T-helper 2 cell treated with Interferon-gamma antibody and Interleukin-4, amounts not matched to agents 5 μg/mL and 100 μg/mL, for 36 hours (primary cell): ENCODE results near the gene SLC39A12.
"Not testable (repeated sequence)": the region's sequence is repeated elsewhere in the genome, so short reads cannot be mapped to it uniquely, and the experiment has no call there.

Source experiments
- DNase-seq: peaks from one replicate; pipeline ENCODE4 v3.0.0; 2021; ENCODE audit warnings: low spot score
- H3K27ac Mint-ChIP-seq: one replicate; pipeline ENCODE4 v1.8.0; 2021; ENCODE audit warnings: mild to moderate bottlenecking, mixed read lengths
- H3K27me3 Mint-ChIP-seq: one replicate; pipeline ENCODE4 v1.8.0; 2021; ENCODE audit warnings: low read depth, mixed read lengths
- H3K36me3 Mint-ChIP-seq: one replicate; pipeline ENCODE4 v1.8.0; 2021; ENCODE audit warnings: low read depth, mixed read lengths
- H3K4me1 Mint-ChIP-seq: one replicate; pipeline ENCODE4 v1.8.0; 2021; ENCODE audit warnings: low read depth, mixed read lengths
- H3K4me3 Mint-ChIP-seq: one replicate; pipeline ENCODE4 v1.8.0; 2022; ENCODE audit warnings: mild to moderate bottlenecking, moderate library complexity, mixed read lengths
- H3K9me3 Mint-ChIP-seq: one replicate; pipeline ENCODE4 v1.8.0; 2021; ENCODE audit warnings: mixed read lengths

The SLC39A12 gene

DNA sequence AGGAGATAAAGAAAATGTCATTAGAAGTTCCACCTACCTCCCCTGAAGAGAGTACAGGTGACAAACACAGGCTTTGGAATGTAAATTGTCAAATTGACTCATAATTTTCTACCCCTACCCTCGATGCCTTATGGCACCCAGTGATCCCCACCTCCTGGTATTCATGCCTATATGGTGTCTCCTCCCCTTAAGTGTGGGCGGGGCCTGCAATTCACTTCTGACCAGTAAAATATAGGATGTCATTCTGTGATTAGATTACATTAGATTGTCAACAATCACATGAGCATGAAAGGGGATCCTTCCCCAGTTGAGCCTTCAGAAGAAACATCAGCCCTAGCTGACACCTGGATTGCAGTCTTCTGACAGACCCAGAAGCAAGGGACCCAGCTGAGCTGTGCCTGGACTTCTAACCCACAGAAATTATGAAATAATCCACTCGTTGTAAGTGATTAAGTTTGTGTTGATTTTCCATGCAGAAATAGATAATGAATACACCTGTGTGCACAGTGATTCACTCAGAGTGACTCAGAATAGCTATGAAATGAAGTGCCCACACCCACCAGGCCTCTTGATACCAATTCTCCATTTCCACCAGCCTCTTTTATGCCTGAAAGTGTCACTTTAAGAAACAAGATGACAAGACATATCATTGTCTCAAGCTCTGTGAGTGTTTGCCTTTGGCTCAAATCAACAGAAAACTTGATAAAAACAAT, 8.5 kb upstream of the SLC39A12 start:
- H3K9me3 Mint-ChIP-seq: no peaks in the 10 kb centered on the region
- H3K27ac Mint-ChIP-seq: no peak overlapping the region
- no peak overlapping the region for H3K4me3 Mint-ChIP-seq
- no peaks in the 10 kb centered on the region for H3K27me3 Mint-ChIP-seq
- DNase-seq: no peak
- H3K4me1 Mint-ChIP-seq: no peaks in the 10 kb centered on the region
- no peaks in the 10 kb centered on the region for H3K36me3 Mint-ChIP-seq

DNA sequence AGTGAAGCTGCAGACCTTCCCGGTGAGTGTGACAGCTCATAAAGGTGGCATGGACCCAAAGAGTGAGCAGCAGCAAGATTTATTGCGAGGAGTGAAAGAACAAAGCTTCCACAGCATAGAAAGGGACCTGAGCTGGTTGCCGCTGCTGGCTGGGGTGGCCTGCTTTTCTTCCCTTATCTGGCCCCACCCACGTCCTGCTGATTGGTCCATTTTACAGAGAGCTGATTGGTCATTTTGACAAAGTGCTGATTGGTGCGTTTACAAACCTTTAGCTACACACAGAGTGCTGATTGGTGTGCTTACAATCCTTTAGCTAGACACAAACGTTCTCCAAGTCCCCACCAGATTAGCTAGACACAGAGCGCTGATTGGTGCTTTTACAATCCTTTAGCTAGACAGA, 1.4 kb upstream of the SLC39A12 start:
- not testable (repeated sequence) for H3K27ac Mint-ChIP-seq, H3K4me3 Mint-ChIP-seq, H3K36me3 Mint-ChIP-seq, H3K9me3 Mint-ChIP-seq, H3K27me3 Mint-ChIP-seq, H3K4me1 Mint-ChIP-seq, DNase-seq

DNA sequence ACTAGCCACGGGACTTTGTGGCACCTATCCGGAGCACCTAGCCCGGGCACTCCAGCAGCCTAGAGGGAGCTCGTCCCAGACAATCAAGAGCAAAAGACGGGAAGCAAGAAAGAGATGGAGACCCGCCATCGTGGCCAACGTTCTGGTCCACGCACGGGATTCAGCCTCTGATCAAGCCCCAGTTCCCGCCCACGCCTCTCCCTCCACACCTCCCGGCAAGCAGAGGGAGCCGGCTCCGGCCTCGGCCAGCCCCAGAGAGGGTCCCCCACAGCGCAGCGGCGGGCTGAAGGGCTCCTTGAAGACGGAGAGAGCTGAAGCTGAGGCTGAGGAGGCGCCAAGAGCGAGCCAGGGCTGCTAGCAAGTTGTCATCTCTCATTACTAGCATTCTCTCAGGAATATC, 992 bp upstream of the SLC39A12 start:
- H3K27ac Mint-ChIP-seq: no peak overlapping the region
- DNase-seq: no peak
- H3K4me1 Mint-ChIP-seq: no peaks in the 10 kb centered on the region
- no peaks in the 10 kb centered on the region for H3K27me3 Mint-ChIP-seq
- H3K36me3 Mint-ChIP-seq: no peaks in the 10 kb centered on the region
- H3K9me3 Mint-ChIP-seq: peaks cover 5% of the 10 kb centered on the region
- no peak overlapping the region for H3K4me3 Mint-ChIP-seq

DNA sequence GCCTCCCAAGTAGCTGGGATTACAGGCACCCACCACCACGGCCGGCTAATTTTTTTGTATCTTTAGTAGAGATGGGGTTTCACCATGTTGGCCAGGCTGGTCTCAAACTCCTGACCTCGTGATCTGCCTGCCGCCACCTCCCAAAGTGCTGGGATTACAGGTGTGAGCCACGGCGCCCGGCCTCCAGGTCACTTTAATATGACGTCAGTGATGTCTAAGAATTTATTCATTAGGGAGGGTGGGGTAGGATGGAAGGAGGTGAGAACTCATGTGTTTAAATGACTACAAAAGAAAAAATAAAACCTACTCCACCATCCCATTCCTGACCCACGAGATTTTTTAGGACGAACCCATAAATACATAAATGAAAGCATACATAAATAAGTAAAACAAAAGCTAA, 2.7 kb downstream of the SLC39A12 start:
- not testable (repeated sequence) for DNase-seq, H3K36me3 Mint-ChIP-seq, H3K4me3 Mint-ChIP-seq, H3K27ac Mint-ChIP-seq, H3K27me3 Mint-ChIP-seq, H3K4me1 Mint-ChIP-seq, H3K9me3 Mint-ChIP-seq

DNA sequence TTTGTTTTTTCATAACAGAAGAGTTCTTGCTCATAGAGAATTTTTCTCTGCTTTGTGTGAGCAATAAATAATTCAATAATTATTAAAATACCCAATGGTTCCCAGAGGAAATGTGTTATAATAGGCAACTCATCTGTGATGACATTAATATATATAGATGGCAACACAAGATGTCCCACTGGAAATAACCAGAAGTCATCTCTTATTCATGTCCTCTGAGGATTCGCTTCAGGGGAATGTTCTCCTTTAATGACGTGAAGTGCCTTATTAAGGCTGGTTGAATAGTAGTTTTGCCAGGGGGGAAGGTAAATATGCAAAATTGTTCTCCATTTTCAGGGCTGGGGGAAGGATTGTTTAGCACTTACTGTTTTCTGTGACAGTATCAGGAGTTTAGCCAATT, 3.1 kb downstream of the SLC39A12 start:
- no peak for DNase-seq
- Mint-ChIP-seq H3K4me3 (no peak overlapping the region), H3K36me3 (no peaks in the 10 kb centered on the region), H3K9me3 (peaks cover 5% of the 10 kb centered on the region), H3K27ac (no peak overlapping the region), H3K27me3 (no peaks in the 10 kb centered on the region), H3K4me1 (no peaks in the 10 kb centered on the region)

DNA sequence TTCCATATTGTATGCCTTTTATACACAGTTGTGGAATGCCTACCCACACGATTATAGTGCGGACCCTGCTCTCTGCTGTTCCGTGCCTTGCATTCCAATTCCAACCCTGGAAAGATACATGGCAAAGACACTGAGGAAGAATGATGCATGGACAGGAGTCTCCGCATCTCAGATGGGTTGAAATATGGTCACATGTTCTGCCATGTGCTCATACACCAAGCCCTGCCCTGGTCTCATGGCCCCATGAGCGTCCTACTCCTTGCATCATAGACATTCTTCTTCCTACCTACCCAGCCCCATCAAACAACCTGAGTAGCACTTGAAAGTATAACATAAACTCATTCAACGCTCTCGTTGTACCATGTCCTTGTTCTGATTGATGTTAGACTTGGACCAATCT, 6.3 kb downstream of the SLC39A12 start:
- H3K4me1 Mint-ChIP-seq: no peaks in the 10 kb centered on the region
- no peaks in the 10 kb centered on the region for H3K36me3 Mint-ChIP-seq
- no peaks in the 10 kb centered on the region for H3K27me3 Mint-ChIP-seq
- no peak overlapping the region for H3K27ac Mint-ChIP-seq
- DNase-seq: no peak
- peaks cover 2% of the 10 kb centered on the region for H3K9me3 Mint-ChIP-seq
- H3K4me3 Mint-ChIP-seq: no peak overlapping the region

DNA sequence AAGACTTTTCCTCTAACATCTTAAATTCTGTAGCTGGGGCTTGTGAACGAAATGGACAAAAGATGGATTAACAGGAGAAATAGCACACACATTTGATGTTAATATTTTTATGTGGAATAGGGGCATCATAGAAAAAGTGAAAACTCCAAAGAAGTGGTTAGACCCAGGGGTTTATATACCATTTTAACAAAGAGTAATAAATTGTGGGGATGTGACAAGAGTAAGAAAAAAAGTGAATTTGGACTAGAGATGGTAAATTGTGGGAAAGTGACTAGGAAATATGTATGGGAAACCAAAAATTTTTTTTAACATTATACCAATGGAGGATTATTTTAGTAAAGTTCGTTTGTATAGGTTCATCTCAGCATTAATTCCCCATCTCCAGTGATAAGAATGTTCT, 8.2 kb downstream of the SLC39A12 start:
- DNase-seq: no peak
- Mint-ChIP-seq H3K4me3 (no peak overlapping the region), H3K36me3 (no peaks in the 10 kb centered on the region), H3K9me3 (peaks cover 2% of the 10 kb centered on the region), H3K4me1 (no peaks in the 10 kb centered on the region), H3K27ac (no peak overlapping the region), H3K27me3 (no peaks in the 10 kb centered on the region)

DNA sequence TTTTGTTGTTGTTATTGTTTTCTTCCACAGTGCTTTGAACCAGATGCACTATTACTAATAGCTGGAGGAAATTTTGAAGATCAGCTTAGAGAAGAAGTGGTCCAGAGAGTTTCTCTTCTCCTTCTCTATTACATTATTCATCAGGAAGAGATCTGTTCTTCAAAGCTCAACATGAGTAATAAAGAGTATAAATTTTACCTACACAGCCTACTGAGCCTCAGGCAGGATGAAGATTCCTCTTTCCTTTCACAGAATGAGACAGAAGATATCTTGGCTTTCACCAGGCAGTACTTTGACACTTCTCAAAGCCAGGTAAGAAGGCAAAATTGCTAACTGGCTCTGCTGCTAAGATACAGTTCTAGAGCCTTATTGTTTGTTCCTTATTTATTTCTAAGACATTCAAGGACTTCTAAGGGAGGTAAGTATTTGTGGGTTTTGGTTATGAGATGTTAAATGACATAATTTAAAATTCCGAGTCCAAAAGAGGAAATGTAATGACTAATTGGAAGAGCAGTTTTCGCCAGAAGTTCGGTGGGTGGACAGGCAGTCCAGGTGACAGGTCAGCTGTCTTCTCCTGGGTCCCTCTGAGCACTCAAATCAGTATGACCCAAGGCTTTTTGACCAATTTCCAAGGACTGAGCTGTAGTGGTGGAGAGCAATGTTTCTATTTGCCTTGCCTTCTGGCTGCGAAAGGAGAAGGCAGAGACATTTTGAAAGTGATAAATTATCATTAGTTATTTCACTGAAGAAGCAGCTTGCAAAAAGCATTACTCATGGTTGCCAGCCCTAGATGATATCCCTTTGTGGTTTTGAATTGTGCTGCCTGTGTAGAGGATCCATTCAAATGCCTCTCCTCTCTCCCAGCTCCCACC, 10.1 kb downstream of the SLC39A12 start:
- H3K4me3 Mint-ChIP-seq: no peak overlapping the region
- DNase-seq: no peak
- no peaks in the 10 kb centered on the region for H3K36me3 Mint-ChIP-seq
- H3K4me1 Mint-ChIP-seq: no peaks in the 10 kb centered on the region
- H3K27me3 Mint-ChIP-seq: no peaks in the 10 kb centered on the region
- no peak overlapping the region for H3K27ac Mint-ChIP-seq
- H3K9me3 Mint-ChIP-seq: peaks cover 2% of the 10 kb centered on the region

DNA sequence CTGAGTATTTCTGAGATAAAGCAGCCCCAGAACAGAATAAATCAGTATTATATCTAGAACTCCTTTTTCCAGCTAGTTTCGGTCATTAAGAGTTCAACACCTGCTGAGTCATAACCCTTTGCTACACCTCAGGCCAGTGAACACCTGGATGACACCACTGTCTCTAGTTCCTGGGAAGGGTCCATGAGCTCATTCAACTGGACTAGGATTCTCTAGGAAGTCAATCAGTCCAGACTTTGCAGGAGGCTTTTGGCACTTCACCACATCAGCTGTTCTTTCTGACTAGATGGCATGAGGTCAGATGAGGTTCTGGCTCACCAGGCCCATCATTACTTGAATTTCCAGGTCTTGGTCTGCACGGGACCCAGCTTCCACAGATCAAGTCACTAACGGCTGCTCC, 11.7 kb downstream of the SLC39A12 start:
- no peaks in the 10 kb centered on the region for H3K27me3 Mint-ChIP-seq
- peaks cover 2% of the 10 kb centered on the region for H3K9me3 Mint-ChIP-seq
- no peak overlapping the region for H3K4me3 Mint-ChIP-seq
- H3K4me1 Mint-ChIP-seq: no peaks in the 10 kb centered on the region
- H3K27ac Mint-ChIP-seq: no peak overlapping the region
- no peak for DNase-seq
- H3K36me3 Mint-ChIP-seq: no peaks in the 10 kb centered on the region

DNA sequence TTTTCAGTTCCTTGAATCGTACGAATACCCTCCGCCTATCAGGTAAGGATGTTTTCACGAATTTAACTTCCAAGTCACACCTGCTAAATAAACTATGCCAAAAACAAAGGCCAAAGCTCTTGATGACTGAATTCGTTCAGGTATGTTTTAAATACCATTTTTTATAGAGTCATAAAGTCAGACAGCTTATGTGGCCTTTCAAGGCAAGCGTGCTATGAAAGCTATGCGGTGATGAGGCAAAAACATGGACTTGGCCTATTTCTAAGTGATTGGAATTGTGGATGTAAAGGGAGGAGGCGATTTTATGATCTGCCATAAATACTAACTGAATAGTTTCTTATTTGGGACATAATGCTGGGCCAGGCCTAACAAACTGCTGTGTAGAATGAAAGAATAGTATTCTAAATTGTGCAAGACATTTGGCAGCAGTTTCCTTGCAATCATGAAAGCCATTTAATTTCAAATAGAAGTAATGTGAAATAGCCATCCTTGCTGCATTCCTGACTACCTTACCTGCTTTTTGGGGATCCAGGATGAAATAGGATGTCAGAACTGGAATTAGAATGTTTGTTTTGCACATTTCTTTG, 14.0 kb downstream of the SLC39A12 start:
- H3K27me3 Mint-ChIP-seq: no peaks in the 10 kb centered on the region

DNA sequence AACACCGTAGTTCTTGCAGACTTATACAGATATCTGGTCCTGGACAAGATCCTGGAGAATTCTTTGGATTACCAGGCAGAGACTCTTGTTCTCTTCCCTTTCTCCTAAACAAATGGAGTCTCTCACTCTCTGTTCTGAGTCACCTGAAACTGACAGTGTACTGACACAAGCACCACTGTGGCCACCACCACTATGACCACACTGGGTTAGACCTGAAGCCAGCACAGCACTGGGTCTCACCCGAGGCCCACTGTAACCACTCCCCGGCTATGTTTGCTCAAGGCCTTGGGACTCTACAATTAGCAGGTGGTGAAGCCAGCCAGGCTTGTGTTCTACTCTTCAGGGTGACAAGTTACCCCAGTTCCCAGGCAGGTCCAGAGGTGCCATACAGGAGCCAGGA, 22.8 kb downstream of the SLC39A12 start:
- H3K4me1 Mint-ChIP-seq: no peaks in the 10 kb centered on the region

More for the DNA sequence above, 14.0 kb downstream of the SLC39A12 start:
- DNase-seq: no peak
- no peaks in the 10 kb centered on the region for H3K36me3 Mint-ChIP-seq
- H3K4me3 Mint-ChIP-seq: no peak overlapping the region
- H3K27ac Mint-ChIP-seq: no peak overlapping the region
- H3K4me1 Mint-ChIP-seq: no peaks in the 10 kb centered on the region
- H3K9me3 Mint-ChIP-seq: peaks cover 5% of the 10 kb centered on the region

DNA sequence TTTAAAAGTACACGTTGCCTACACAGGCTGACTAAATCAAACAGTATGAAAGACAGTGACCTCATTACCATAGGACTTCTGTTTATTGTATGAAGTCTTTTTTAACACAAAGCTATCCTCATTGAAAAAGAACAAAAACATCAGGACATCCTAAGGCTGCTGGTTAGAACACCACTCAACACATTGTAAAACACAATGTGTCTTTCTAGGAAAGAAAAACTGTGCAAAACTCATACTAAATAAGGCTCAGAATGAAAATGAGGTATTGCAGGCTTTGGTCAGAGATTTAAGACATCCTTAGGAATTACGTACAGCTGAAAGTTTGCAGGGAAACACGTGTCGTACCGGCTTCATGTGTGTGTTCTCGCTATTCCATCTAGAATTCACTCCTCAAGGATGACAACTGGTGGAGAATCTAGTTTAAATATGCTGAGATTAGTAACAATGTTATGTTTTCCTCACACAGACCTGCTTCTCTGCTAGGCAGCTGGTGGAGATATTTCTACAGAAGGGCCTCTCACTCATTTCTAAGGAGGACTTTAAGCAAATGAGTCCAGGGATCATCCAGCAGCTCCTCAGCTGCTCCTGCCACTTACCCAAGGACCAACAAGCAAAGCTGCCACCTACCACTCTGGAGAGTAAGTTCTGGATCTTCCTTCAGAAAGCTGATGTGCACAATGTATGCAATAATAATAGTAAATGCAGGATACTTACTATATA, 29.3 kb downstream of the SLC39A12 start:
- H3K27me3 Mint-ChIP-seq: no peaks in the 10 kb centered on the region

More for the DNA sequence above, 22.8 kb downstream of the SLC39A12 start:
- H3K27me3 Mint-ChIP-seq: no peaks in the 10 kb centered on the region
- no peak for DNase-seq
- no peak overlapping the region for H3K4me3 Mint-ChIP-seq
- no peak overlapping the region for H3K27ac Mint-ChIP-seq
- peaks cover 3% of the 10 kb centered on the region for H3K9me3 Mint-ChIP-seq
- H3K36me3 Mint-ChIP-seq: no peaks in the 10 kb centered on the region

DNA sequence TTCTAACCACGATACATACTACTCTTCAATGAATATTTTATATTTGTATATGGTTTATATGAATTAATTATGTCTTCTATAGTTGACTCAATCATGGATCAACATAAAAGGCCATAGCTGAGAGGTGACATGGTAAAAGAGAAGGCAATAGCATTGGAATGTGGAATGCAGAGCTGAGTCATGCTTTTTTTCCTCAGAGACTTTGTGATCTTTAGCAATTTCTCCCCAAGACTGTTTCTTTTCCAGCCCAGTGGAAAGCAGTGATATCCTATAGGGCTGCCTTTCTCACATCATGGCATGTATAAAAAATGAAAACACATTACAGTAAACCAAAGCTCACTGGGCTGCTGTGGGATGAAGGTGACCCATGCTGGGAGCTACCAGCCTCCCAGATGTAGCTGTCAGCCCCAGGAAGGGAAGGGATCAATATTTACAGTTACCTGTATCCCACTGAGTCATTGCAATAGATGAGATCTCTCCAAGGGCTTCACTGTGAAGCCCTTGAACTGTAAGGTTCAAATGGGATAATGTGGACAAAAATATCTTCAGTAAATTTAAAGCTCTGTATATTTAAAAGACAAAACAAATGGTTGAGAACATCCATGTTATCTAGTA, 30.2 kb downstream of the SLC39A12 start:
- peaks cover under 1% of the 10 kb centered on the region for H3K9me3 Mint-ChIP-seq
- no peaks in the 10 kb centered on the region for H3K27me3 Mint-ChIP-seq
- no peaks in the 10 kb centered on the region for H3K36me3 Mint-ChIP-seq
- H3K4me1 Mint-ChIP-seq: no peaks in the 10 kb centered on the region
- H3K27ac Mint-ChIP-seq: no peak overlapping the region
- DNase-seq: no peak
- no peak overlapping the region for H3K4me3 Mint-ChIP-seq

More for the DNA sequence above, 29.3 kb downstream of the SLC39A12 start:
- Mint-ChIP-seq H3K4me1 (no peaks in the 10 kb centered on the region), H3K9me3 (peaks cover 3% of the 10 kb centered on the region), H3K27ac (no peak overlapping the region), H3K4me3 (no peak overlapping the region), H3K36me3 (no peaks in the 10 kb centered on the region)
- no peak for DNase-seq
